NCI-H510A treated with DMSO at 0.1 percent for 48 hours (cell line): Measurements from ENCODE around the gene AGPS.

Source experiments
- DNase-seq: peaks from one replicate; lab custom pipeline; 2025; lab: John Stamatoyannopoulos, UW

AGPS gene

GRCh38 chr2:177551989-177552421, 159.4 kb downstream of the AGPS start:
- peak; percentile 52 for DNase-seq

DNA sequence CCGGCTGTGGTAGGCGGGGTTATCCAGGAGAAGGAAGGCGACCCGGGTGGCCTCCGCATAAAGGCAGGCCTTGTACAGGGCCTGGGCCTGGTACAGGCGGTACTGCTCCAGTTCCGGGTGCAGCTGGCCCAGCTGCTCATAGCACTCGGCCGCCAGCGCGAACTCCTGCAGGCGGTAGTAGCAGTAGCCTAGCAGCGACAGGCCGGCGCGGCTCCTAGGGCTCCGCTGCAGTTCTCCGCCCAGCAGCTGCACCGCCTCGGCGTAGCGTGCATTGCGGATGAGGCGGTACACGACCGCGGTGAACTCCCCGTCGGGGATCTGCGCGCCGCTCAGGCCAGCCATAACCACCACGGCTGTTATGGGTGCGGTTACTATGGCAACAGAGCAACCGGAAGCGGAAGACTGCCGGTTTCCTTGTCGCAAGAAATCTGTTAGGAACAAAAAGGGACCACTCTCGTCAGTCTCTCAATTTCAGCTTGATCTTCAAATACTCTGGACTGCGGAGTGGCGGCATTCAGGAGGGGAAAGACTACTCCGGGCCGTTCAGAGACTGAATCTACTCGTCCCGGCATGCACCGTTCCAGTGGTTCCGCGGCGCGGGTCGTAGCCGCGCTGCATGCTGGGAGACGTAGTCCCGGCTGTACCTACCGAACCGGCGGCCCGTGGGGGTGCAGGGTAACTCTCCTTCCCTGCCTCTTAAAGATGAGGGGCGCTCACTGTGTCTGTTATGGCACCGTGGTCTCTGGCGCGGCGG, 160.0 kb downstream of the AGPS start:
- DNase-seq: peak; percentile 88

DNA sequence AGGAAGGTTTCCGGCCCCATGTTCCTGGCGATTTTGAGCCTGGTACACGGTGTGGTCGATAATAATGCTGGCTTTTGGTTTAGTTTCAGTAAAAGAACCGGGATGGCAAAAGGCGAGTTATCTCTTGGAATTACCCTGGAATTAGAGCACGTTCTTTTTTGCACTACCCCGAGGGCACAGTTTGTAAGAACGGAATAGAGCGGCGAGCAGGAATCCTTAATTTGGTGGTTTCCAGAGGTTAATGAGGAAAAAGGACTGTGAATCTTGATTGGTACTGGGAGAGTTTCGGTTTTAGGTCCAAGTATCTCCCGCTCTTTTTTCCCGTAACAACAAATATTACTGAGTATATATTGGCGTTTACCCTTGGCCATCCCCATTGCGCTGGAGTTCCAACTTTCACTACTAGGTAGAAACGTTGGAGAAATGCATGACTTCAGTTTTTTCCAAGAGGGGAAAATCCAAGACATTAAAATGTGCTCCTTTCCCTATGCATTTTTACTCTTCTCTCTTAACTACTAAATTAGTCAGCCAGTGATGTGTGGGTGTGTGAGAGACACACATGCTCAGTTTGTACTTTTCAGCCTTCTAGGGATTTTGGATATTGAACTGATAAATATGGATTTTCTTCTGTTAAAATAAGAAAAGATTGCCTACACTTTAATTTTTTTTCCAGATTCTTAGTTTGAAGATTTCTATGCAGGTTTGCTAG, 160.8 kb downstream of the AGPS start:
- DNase-seq: peak; percentile 82

- DNase-seq: no peak
Observed at GRCh38 chr2:177554365-177554764, 161.8 kb downstream of the AGPS start.

DNA sequence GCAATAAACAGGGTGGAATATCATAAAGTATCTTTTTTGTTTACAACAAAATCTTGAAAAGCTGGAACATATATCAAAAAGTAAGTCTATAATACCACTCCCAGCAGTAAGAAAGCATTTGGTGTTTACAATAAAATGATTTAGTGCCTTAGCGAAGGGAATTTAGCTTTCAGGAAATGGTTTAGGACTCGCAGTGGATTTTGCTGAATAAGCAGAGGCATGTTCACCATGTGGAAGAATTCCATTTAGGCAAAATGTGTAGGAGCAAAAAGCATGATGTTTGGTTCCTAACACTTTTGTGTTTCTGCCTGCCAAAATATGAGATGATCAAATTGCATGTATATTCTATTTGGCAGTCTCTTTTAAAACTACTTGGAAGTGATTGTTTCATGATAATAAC, 163.6 kb downstream of the AGPS start:
- DNase-seq: no peak

DNA sequence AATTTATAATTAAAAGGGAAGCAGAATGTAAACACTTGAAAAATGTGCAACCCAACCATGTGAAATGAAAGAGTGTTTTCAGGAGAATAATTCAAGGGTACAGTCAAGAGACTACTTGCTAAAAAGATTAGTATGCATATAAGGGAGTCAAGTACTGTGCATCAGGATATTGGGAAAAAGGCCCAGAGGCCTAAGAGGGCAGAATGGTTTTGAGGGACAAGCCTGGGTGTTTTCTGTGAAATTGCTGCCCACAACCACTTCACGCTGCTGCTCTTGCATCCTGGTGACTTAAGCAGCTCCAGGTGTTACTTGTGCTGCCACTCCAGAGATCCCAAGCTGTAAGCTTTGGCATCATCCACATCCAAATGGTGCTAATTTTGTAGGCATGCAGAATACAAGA, 165.2 kb downstream of the AGPS start:
- DNase-seq: no peak

DNA sequence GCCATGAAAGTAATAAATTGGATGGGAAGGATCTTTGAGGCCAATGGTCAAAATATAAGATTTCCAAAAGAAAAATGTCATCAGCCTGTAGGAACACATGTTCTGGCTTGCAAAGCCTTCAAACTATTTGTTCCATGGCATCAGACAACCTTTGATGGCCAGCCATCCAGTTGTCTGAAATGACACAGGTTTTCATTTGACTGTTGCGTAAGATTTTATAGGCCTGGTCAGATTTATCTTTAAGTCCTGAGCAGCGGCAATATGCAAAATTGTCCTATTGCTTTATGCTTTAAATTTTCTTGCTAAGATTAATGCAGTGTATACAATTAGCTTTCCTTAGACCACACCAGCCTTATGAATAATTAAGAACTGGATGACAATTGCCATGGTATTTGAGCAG, 167.1 kb downstream of the AGPS start:
- DNase-seq: no peak

GRCh38 chr2:177568390-177568789, 175.8 kb downstream of the AGPS start:
- DNase-seq: no peak

DNA sequence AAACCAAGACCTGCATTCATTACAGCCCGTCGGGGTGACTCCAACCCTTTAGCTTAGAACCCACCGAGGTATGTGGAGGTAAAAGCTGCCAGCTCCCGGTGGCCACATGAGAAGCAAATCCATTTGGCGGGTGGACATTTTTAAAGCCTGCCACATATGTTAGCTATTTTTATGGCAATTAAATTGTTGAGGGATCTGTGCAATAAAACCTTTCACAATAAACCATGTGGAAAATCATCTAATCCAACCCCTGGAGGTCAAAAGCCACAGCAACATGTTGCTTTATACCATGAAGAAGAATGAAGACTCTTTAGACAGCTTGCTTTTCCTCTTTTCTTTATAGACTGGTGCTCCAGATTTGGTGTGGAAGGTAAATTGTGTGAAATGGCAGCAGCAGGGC, 176.3 kb downstream of the AGPS start:
- DNase-seq: no peak

DNA sequence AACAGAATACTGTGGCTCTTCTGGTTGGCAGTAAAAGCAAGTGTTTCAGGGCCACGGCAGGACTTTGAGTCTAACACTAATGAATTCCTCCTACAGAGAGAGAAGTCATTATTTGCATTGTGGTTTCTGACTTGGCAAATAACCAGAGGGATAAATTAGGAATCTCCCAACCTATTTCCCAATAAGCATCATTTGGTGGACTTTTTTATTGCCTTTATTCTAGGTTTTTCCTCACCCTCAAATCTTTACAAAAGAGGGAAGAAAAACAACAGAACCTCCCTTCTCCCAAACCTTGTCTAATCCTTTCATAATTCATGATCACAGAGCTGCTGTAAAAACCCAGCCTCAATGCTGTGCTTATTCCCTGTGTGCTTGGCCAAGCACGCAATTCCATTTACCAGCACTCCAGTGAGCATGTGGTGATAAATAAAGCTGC, 179.7 kb downstream of the AGPS start:
- no peak for DNase-seq

- DNase-seq: no peak
Observed at GRCh38 chr2:177573120-177573519, 180.5 kb downstream of the AGPS start.

DNA sequence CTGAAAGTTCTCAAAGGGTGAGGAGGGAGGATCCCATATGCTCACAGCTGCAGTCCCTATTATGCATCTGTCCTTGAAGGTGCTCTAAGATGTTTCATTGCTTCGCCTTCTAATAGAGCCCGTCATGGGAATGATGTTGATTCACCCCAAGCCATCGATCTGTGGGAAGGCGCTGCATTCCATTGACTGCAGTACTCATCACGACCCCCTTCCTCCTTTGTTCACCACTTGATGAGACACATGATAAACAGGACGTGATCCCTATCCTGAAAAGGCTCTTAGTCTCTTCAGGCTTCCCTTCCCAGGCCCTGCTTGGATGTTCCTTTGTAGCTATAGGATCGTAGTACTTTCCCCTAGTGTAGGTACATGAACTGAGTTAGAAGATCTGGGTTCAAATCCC, 181.8 kb downstream of the AGPS start:
- no peak for DNase-seq

DNA sequence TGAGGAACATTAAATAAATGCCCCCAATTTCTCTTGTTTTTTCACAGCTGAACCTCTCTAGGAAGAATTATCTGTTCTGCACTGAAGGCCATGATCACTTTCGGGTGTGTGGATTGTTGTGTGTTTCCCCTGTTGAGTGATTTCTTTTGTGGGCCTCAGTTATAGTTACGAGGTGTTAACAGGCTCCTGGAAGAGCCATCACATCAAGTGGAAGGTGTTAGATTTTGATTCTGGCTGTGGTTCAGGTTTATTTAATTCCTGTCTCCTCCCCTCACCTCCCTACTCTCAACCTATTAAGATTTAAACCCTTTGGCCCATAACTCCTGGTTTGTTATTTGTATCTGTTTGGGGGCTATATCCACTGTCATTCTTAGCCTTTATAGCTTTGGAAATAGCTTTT, 182.8 kb downstream of the AGPS start:
- DNase-seq: no peak

GRCh38 chr2:177577075-177577474, 184.5 kb downstream of the AGPS start:
- no peak for DNase-seq

- no peak for DNase-seq
Observed at GRCh38 chr2:177578454-177578853, 185.9 kb downstream of the AGPS start.

GRCh38 chr2:177579486-177580036, 187.0 kb downstream of the AGPS start:
- DNase-seq: no peak

GRCh38 chr2:177582000-177582399, 189.4 kb downstream of the AGPS start:
- DNase-seq: no peak

- DNase-seq: no peak
Observed at GRCh38 chr2:177584030-177584692, 191.6 kb downstream of the AGPS start.

GRCh38 chr2:177585234-177585863, 192.8 kb downstream of the AGPS start:
- DNase-seq: no peak

DNA sequence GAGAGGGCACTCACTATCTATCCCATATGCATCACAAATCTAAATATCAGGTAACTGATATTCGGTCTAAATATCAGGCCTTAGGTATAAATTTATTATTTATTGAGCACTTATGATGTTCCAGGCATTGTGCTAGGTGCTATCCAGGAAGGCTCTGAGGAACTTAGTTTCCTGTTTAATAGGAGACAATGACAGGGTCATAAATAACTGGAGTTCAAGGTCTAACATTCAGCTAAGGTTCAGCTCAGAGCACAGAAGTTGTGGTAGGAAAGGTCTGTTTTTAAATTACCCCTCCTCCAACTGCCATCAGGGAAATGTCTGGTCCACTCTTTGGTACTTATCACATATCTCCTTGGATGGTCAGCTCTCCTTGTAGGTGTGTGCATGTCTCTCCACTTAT, 193.6 kb downstream of the AGPS start:
- no peak for DNase-seq

GRCh38 chr2:177587371-177587770, 194.8 kb downstream of the AGPS start:
- DNase-seq: no peak

DNA sequence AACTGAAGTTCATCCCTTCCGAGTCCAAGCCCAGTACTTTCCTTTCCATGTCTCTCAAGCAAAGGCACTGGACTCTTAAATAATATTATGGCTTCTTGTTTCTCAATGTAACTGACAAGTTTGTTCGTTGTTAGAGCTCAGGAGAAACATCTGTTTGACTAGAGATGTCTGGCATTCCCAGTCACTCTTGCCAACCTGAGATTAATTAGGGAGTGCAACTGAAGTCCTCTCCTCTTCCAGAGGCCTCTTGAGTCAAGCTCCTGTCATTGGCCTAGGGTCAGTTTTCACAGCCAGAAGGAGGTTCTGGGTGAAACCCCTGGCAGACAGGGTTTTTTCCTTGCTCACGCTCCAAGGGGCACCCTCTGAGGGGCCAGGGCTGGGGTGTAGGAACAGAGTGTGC, 196.1 kb downstream of the AGPS start:
- DNase-seq: no peak
